ENCODE data around the gene NEDD8.

GRCh38 chr14:24267516-24267915 lies 35.3 kb upstream of the NEDD8 start:
- TF ChIP-seq CTCF (IDR thresholded peaks at IDR 0.05 in 8 of 11, conservative IDR thresholded peaks at IDR 0.05 in 3 of 11): no peak
- TF ChIP-seq POLR2AphosphoS5 (IDR thresholded peaks at IDR 0.05): no peak

Data from spleen (tissue), 7 donors.